Fibroblast of peridontal ligament (primary cell): ENCODE results near the gene BMP10.

ENCODE experiments used
- DNase-seq: peaks from one replicate; pipeline ENCODE4 v3.0.0-alpha.2; 2010; ENCODE audit errors: extremely low read depth

BMP10 gene, protein sequence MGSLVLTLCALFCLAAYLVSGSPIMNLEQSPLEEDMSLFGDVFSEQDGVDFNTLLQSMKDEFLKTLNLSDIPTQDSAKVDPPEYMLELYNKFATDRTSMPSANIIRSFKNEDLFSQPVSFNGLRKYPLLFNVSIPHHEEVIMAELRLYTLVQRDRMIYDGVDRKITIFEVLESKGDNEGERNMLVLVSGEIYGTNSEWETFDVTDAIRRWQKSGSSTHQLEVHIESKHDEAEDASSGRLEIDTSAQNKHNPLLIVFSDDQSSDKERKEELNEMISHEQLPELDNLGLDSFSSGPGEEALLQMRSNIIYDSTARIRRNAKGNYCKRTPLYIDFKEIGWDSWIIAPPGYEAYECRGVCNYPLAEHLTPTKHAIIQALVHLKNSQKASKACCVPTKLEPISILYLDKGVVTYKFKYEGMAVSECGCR

DNA sequence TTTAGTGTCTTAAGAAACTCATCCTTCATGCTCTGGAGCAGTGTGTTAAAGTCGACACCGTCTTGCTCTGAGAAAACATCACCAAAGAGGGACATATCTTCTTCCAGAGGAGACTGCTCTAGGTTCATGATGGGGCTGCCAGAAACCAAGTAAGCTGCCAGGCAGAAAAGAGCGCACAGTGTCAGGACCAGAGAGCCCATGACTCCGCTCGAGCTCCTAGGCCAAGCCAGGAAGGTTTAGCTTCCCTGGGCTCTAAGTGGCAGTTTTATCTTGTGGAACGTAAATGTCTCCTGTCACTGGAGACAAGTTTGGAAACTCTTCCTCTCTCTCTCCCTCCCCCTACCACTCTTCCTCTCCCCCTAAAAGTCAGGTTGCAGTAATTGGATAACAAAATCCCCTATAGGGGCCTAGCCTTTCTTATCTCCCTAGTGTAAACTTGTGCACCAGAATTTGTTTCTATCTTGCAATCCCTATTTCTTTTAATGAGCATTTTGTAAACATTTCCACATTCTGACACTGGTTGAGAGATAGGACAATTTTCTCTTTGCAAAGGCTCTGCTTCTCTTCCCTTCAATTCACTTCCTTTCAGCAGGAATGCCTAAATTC, at the start of gene BMP10:
Gene BMP10 (minus strand): TSS at position 239 of the 606 bp plus-strand sequence. CDS start 39 bp downstream, at position 200.
- no peak for DNase-seq

DNA sequence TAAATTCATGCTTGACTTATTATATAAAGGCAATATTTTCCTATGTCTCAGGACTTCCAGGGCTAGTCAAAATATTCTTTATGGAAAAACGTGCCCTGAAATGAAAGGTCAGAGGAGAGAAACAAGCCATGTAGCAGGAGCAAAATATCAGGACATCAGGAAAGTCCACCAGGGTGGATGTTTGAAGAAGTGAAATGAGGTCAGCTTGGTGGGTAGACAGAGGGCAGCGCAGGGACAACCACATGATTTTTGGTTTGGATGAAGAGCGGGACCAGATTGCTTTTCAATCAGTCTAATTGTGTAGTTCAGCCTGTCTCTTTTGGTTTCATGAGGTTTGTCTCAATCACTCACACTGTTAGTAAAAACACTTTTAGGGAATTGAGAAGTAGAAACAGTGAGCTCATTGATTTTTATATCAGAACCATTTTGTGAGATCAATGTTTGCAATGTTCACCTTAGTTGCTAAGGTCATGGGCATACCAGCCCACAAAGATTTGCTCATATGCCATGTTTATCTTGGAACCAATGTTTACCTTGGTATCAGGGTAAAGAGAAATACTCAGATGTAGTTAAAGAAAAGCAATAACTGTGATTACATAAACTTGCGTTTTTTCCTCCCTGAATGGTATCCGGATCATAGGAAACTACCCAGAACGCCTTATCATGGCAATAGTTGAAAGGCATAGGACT, 49.4 kb upstream of the BMP10 start:
- DNase-seq, result no peak

DNA sequence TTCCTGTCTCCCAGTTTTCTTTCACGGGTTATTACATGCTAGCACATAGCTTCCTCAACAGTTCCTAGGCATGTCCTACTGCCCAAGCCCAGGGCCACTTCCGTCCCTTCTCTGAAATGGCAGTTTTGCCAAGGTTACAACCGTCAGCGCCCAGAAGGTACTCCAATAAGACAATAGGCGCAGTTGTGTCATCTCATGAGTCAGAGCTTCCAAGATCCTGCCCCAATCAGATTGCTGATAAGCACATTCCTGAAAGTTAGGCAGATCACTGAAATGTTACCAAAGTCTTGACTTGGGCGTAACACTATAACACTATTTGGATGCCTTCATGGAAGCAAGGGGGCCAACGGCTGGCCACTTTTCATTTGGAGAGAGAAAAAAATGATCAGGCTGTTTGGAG, 47.3 kb upstream of the BMP10 start:
- no peak for DNase-seq

DNA sequence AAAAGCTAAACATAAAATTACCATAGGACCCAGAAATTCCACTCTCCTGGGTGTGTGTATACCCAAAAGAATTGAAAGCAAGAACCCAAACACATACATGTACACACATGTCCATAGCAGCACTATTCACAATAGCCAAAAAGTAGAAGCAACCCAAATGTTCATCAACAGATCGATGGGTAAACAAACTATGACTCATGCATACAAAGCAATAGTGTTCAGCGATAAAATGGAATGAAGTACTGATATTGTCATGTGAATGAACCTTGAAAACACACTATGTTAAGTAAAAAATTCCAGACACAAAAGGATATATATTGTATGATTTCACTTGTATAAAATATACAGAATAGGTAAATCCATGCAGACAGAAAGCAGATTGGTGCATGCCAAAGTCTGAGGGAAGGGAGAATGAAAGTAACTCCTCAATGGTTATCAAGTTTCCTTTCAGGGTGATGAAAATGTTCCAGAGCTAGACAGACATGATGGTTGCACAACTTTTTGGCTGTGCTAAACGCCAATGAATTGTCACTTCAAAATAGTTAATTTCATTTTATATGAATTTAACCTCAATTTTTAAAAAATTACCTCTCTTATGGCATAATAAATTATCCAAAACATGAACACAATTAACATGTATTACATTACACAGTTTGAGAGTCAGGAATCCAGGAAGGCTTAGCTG, 46.0 kb upstream of the BMP10 start:
- no peak for DNase-seq

DNA sequence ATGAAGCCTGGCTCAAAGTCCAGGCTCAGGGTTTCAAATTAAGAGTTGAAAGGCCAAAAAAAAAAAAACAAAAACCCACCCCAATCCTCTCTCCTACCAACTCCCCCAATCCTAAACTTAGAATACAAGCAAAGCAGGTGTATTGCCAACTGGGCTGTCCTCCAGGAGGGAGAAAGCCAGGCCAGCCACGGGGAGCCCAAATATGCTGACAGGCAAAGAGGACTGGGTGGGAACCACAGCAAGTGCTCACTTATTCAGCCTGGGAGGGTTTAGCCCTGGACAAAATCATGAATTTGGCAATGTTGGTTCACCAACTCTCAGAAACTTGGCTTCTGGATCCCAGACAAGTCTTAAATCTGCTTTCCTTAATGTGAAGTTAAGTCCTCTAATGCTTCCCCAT, 45.0 kb upstream of the BMP10 start:
- no peak for DNase-seq

DNA sequence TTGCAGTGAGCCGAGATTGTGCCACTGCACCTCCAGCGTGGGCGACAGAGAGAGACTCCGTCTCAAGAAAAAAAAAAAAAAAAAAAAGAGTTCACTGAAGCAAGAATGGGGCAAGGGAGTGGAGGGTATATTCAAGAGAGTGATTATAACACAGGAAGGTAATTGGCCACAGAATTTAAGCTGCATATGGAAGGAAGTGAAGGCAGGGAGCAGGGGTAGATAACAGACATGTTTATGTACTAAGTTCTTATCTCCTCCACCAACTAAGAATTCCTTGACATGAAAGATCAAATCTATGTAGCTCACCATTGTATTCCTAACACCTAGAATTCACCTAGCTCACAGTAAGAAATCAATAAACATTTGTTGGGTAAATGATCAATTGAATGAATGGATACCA, 44.2 kb upstream of the BMP10 start:
- DNase-seq, result no peak

DNA sequence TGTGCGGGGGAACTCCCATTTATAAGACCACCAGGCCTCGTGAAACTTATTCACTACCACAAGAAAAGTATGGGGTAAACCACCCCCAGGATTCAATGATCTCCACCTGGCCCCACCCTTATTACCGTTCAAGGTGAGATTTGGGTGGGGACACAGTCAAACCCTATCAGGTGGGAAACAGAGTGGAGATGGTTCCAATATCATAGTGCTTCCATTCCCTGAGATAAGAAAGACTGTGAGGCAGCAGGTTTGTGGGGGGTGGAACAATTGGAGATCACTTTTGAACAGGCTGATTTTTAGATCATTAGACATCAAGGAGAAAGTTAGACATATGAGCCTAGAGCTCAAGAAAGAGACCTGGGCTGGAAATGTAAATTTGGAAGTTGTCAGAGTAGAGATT, 42.2 kb upstream of the BMP10 start:
- no peak for DNase-seq

DNA sequence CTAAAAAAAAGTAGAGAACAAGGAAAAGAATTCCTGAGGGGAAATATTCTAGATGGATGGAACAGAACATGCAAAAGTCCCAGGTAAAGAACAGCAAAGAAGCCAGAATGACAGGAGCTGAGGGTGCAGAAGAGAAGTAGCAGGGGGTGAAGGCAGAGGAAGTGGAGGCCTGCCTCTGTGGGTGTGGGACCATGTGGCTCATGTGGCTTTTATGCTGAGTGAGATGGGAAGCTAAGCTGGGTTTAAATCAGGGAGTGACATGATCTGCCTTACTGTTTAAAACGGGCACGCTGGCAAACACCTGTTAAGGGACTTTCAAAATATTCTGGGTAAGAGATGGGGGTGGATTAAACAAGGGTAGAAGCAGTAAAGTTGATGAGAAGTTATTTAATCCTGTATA, 41.5 kb upstream of the BMP10 start:
- DNase-seq, result no peak

DNA sequence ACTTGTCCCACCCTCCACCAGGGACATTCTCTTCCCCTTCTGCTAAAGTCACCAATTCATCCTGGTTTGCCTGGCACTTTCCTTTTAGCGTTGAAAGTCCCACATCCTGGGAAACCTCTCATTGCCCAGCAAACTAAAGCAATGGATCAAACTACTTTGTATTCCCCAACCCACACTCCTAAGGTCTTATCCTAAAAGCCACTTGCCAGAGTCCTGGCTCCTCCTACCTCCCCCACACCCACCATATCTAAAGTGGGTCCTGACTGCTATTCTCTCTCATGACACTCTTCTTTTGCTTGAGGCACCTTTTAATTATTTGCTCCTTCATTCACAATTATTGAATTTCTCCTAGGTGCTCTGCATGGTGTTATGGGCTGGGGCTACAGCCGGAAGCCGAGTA, 40.9 kb upstream of the BMP10 start:
- DNase-seq, result no peak

DNA sequence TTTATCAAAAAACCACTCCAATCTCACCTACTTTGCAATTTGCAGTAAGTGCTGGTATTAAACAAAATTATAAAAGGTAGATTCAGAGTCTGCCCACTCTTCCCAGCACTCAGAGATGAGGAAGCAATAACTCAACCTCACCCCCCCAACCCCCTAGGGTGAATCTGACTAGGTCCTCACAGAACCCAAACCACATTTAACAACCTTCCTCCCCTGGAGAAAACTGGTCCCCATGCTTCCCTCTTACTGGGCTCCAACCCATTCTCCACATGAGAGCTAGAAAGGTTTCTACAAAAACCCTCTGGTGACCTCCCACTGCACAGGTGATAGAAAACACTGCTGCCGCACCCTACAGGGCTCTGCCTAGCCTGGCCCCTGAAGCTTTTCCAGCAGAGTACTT, 40.5 kb upstream of the BMP10 start:
- no peak for DNase-seq

DNA sequence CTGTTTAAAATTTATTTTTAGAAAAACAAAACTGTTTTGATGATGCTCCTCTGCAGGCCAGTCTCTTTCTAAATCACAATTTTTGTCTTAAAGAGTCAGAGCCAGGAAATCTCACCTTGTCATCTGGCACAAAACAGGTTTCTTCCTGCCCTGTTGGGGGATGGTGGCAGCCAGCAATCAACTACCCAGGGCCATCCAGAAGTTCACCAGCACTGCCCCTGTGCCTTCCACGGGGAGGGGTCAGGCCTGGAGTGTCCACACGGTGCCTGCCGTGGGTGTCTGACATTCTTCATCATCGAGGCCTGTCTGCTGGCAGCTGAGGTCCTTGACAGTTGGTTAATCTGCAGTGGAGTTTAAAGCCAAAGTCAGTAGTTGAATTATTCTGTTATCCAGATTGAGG, 40.0 kb upstream of the BMP10 start:
- DNase-seq, result no peak

DNA sequence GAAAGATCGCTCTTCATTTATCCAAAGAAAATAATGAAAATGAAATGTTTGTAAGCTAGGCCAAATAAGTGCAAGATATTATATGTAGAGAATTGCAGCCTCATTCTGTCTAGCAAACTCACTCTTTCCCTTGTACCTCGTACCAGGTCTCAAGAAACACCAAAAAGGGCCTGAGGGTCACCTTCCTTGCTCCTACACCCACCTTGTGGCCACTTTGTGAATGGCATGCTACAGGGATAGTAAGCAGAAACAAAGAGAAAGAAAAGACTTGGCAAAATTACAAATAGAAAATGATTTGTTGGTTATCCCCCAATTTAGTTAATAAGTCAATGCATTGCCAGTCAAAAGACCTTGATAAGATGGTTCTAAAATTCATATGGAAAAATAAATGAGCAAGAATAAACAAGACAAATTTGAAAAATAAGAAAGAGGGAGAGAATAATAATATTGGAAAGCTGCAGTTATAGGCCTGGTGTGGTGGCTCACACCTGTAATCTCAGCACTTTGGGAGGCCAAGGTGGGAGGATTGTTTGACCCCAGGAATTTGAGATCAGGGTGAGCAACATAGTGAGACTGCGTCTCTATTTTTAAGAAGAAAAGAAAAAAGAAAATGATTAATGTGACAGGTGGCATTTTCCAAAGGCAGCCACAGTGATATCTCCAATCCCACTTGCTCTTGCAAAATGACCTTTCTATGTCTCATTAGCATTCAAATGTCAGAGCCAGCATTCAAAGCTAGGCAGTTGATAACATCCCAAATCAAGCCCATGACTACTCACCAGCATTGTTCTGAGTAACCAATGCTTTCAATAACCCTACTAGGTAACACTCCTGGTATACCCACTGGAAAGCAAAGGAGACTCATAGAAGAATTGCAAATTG, 38.8 kb upstream of the BMP10 start:
- peak; percentile 78 for DNase-seq

DNA sequence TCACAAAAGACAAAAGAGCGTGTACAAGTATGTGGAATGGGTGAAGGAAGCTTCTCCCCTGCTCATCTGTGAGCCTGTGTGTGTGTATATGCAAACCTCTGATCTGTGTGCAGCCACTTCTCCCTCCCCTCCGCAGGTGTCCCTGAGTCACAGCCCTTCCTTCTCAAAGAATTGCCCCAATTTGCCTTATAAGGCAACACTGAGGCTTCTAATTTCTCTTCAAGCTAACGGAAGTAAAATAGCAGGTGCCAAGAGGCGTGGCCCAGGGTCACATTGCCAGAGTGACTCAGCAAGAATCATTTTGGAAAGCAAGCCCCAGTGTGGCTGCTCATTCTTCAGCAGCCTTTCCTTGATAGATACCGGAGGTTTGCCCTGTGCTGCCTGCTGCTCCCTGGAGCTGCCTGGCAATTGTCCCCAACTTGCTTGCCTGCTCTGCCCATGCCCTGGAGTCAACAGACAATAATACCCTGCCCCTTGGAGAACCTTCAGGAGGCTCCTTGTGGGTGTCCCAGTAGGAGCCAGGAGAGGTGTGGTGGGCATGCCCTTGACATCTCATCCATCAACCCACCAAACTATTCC, 37.3 kb upstream of the BMP10 start:
- peak; percentile 57 for DNase-seq

DNA sequence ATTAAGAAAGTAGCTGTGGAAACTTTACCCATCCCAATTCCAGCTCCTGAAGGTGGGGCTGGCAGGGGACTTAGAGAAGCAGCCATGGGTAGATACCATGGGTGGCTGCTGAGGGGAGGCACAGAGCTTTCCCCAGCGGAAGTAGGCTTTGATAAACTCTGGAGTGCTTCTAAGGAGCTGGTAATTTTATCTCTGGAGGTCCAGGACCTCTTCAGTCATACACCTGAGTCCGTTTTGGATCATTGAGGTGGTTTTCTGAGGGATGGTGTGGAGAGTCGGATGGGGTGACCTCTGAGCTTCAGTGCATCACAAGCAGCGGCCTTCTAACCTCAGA, 36.7 kb upstream of the BMP10 start:
- no peak for DNase-seq

DNA sequence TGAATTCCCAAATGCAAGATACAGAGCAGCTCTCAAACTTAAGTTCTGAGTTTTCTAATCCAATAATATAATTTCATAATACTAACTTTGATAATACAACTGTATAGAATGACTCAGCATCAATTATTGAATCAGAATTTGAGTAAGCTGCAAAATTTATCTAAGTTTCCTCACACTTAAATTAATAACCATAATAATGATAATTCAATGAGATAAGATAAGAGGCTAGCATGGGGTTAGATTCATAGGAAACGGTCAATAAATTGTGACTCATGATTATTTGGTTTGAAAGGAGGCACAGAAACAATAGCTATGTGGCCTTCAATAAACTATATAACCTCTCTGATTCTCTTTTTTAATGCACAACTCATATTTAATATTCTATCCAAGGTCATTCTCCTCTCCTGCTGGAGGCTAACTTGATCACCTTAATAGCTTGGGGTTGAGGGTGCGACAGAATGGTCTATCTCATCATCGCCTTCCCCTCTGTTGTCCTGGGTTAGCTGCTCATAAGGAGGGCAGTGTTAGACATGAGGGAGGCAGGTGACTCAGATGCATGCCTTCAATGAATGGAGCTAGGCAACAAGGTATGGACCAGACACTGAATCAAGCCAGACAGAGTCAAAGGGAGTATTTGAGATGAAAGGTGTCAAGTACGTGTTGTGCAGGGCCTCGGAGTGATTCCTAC, 36.2 kb upstream of the BMP10 start:
- no peak for DNase-seq

DNA sequence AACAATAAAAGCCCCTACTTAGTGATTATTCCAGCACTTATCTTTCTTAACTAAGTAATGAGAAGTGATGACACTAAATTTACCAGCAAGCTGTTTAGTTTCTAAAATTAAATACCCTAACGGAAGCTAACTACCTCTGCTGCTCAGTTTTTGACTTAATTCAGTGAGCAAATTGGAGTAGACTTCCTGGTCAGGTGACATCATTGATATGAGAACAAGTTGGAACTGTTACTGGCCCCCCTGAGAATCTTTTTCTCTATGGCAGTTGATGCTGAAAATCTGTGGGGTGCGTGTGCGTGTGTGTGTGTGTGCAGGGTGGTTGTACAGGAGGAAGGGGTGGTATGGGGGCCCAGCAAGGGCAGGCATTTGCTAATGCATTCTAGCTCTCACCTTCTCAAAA, 35.5 kb upstream of the BMP10 start:
- no peak for DNase-seq

DNA sequence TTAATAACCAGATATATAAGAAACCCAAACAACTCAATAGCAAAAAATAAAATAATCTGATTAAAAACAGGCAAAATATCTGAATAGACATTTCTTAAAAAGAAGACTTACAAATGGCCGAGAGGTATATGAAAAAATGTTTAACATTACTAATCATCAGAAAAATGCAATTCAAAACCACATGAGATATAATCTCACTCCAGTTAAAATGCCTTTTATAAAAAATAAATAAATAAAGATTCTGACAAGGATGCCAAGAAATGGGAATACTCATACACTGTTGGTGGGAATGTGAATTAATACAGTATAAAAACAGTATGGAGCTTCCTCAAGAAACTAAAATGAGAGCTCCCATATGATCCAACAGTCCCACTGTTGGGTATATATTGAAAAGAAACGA, 33.9 kb upstream of the BMP10 start:
- no peak for DNase-seq

DNA sequence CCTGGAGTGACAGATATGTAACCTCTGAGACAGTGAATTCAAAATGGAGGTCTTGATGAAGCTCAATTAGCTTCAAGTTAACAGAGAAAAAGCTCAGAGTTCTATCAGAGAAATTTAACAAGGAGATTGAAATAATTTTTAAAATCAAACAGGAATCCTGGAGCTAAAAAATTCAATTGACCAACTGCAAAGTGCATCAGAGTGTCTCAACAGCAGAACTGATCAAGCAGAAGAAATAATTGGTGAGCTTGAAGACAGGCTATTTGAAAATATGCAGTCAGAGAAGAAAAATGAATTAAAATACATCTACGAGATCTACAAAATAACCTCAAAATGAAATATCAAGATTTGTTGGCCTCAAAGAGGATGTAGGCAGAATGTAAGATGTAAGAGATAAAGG, 30.4 kb upstream of the BMP10 start:
- DNase-seq, result no peak

DNA sequence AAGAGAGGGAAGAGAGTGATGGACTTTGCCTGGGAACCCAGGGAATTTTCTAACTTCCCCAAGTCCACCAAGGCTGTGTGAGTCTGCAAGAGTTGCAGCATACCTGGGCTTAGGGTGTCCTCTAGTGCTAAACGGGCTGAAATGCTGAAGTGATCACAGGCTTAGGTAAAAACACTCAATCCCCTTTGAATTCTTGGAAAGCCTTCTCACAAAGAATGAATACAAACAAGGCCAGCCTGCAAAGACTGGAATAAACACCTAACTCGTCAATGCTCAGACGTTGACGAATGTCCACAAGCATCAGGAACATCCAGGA, 30.0 kb upstream of the BMP10 start:
- peak; percentile 42 for DNase-seq

DNA sequence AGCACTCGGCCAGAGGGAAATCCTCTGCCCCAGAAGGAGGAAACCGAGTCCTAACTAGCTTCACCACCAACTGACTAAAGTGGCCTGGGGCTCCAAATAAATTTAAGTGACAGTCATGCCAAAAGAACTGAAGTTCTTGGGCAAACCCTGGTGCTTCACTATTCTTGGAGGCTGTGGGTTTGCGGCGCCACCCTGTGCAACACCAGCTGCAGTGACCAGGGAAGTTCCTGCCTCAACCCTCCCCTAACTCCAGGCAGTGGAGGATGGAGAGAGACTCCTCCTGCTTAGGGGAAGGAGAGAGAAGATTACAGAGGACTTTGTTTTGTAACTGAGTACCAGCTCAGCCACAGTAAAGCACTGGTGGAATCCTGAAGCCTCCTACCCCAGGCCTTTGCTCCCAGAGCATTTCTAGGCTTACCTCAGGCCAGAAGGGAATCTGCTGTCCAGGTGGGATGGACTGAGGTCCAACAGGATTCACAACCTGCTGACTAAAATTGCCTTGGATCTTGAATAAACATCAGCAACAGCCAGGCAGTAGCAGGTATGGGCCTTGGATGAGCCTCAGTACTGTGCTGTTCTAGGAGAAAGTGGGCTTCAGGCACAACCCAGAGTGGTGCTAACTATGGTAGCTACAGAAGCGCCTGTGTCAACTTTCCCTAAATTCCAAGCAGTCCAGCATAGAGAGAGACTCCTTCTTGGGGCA, 29.4 kb upstream of the BMP10 start:
- DNase-seq, result no peak
